ENCODE results near the gene TMEM267.
"Not testable (repeated sequence)": the region's sequence is repeated elsewhere in the genome, so short reads cannot be mapped to it uniquely, and the experiment has no call there.

TMEM267 gene

GRCh38 chr5:43429016-43429415 is 54.6 kb downstream of the TMEM267 start:
- no peaks in the 10 kb centered on the region for H3K4me1 Mint-ChIP-seq (ENCODE audit: low read depth)
- no peaks in the 10 kb centered on the region for H3K36me3 Mint-ChIP-seq (ENCODE audit: low read depth)
- no peak overlapping the region for H3K4me3 Mint-ChIP-seq
- no peaks in the 10 kb centered on the region for H3K27me3 Mint-ChIP-seq (ENCODE audit: low read depth)
- no peak for DNase-seq (ENCODE audit: low spot score)
- no peaks in the 10 kb centered on the region for H3K9me3 Mint-ChIP-seq
- no peak overlapping the region for H3K27ac Mint-ChIP-seq

GRCh38 chr5:43427306-43427705 is 56.4 kb downstream of the TMEM267 start:
- Mint-ChIP-seq H3K27me3 (ENCODE audit: low read depth) (no peaks in the 10 kb centered on the region), H3K4me3 (no peak overlapping the region), H3K4me1 (ENCODE audit: low read depth) (no peaks in the 10 kb centered on the region), H3K27ac (no peak overlapping the region), H3K9me3 (no peaks in the 10 kb centered on the region), H3K36me3 (ENCODE audit: low read depth) (no peaks in the 10 kb centered on the region)
- no peak for DNase-seq (ENCODE audit: low spot score)

GRCh38 chr5:43425983-43426382 is 57.7 kb downstream of the TMEM267 start:
- Mint-ChIP-seq H3K9me3 (no peaks in the 10 kb centered on the region), H3K27ac (no peak overlapping the region), H3K27me3 (ENCODE audit: low read depth) (no peaks in the 10 kb centered on the region), H3K36me3 (ENCODE audit: low read depth) (no peaks in the 10 kb centered on the region), H3K4me1 (ENCODE audit: low read depth) (no peaks in the 10 kb centered on the region), H3K4me3 (no peak overlapping the region)
- no peak for DNase-seq (ENCODE audit: low spot score)

- H3K4me1 Mint-ChIP-seq (ENCODE audit: low read depth); H3K27ac Mint-ChIP-seq; H3K27me3 Mint-ChIP-seq (ENCODE audit: low read depth); H3K4me3 Mint-ChIP-seq; H3K9me3 Mint-ChIP-seq; DNase-seq (ENCODE audit: low spot score); H3K36me3 Mint-ChIP-seq (ENCODE audit: low read depth): not testable (repeated sequence)
Observed at GRCh38 chr5:43423086-43423485, 60.6 kb downstream of the TMEM267 start.

GRCh38 chr5:43422143-43422542 is 61.5 kb downstream of the TMEM267 start:
- Mint-ChIP-seq H3K27me3 (ENCODE audit: low read depth) (no peaks in the 10 kb centered on the region), H3K4me3 (no peak overlapping the region), H3K9me3 (no peaks in the 10 kb centered on the region), H3K4me1 (ENCODE audit: low read depth) (no peaks in the 10 kb centered on the region), H3K27ac (no peak overlapping the region), H3K36me3 (ENCODE audit: low read depth) (no peaks in the 10 kb centered on the region)
- DNase-seq (ENCODE audit: low spot score) = no peak

GRCh38 chr5:43421450-43422133 is 62.1 kb downstream of the TMEM267 start:
- no peak for DNase-seq (ENCODE audit: low spot score)
- no peaks in the 10 kb centered on the region for H3K36me3 Mint-ChIP-seq (ENCODE audit: low read depth)
- H3K4me3 Mint-ChIP-seq = no peak overlapping the region

GRCh38 chr5:43420241-43420640 is 63.4 kb downstream of the TMEM267 start:
- H3K4me1 Mint-ChIP-seq (ENCODE audit: low read depth) = no peaks in the 10 kb centered on the region
- no peak overlapping the region for H3K4me3 Mint-ChIP-seq
- DNase-seq (ENCODE audit: low spot score) = no peak
- no peaks in the 10 kb centered on the region for H3K36me3 Mint-ChIP-seq (ENCODE audit: low read depth)
- no peak overlapping the region for H3K27ac Mint-ChIP-seq
- H3K27me3 Mint-ChIP-seq (ENCODE audit: low read depth) = peaks cover 3% of the 10 kb centered on the region
- no peaks in the 10 kb centered on the region for H3K9me3 Mint-ChIP-seq

More at GRCh38 chr5:43421450-43422133, 62.1 kb downstream of the TMEM267 start:
- Mint-ChIP-seq H3K4me1 (ENCODE audit: low read depth) (no peaks in the 10 kb centered on the region), H3K9me3 (no peaks in the 10 kb centered on the region), H3K27ac (no peak overlapping the region), H3K27me3 (ENCODE audit: low read depth) (no peaks in the 10 kb centered on the region)

- Mint-ChIP-seq H3K36me3 (ENCODE audit: low read depth) (no peaks in the 10 kb centered on the region), H3K27ac (no peak overlapping the region)
Observed at GRCh38 chr5:43418561-43418960, 65.1 kb downstream of the TMEM267 start.

GRCh38 chr5:43416803-43417394 is 66.8 kb downstream of the TMEM267 start:
- peaks cover 3% of the 10 kb centered on the region for H3K27me3 Mint-ChIP-seq (ENCODE audit: low read depth)
- no peak for DNase-seq (ENCODE audit: low spot score)
- H3K27ac Mint-ChIP-seq = no peak overlapping the region
- no peak overlapping the region for H3K4me3 Mint-ChIP-seq
- no peaks in the 10 kb centered on the region for H3K9me3 Mint-ChIP-seq
- no peaks in the 10 kb centered on the region for H3K36me3 Mint-ChIP-seq (ENCODE audit: low read depth)
- no peaks in the 10 kb centered on the region for H3K4me1 Mint-ChIP-seq (ENCODE audit: low read depth)

More at GRCh38 chr5:43418561-43418960, 65.1 kb downstream of the TMEM267 start:
- peaks cover 3% of the 10 kb centered on the region for H3K27me3 Mint-ChIP-seq (ENCODE audit: low read depth)
- H3K4me1 Mint-ChIP-seq (ENCODE audit: low read depth) = no peaks in the 10 kb centered on the region
- no peak overlapping the region for H3K4me3 Mint-ChIP-seq
- no peak for DNase-seq (ENCODE audit: low spot score)
- no peaks in the 10 kb centered on the region for H3K9me3 Mint-ChIP-seq

GRCh38 chr5:43415935-43416802 is 67.5 kb downstream of the TMEM267 start:
- no peak overlapping the region for H3K4me3 Mint-ChIP-seq
- H3K27ac Mint-ChIP-seq = no peak overlapping the region
- H3K9me3 Mint-ChIP-seq = no peaks in the 10 kb centered on the region
- no peak for DNase-seq (ENCODE audit: low spot score)
- H3K4me1 Mint-ChIP-seq (ENCODE audit: low read depth) = no peaks in the 10 kb centered on the region
- no peaks in the 10 kb centered on the region for H3K36me3 Mint-ChIP-seq (ENCODE audit: low read depth)
- peaks cover 3% of the 10 kb centered on the region for H3K27me3 Mint-ChIP-seq (ENCODE audit: low read depth)

- Mint-ChIP-seq H3K27ac (no peak overlapping the region), H3K36me3 (ENCODE audit: low read depth) (no peaks in the 10 kb centered on the region), H3K4me3 (no peak overlapping the region), H3K4me1 (ENCODE audit: low read depth) (no peaks in the 10 kb centered on the region), H3K9me3 (no peaks in the 10 kb centered on the region), H3K27me3 (ENCODE audit: low read depth) (peaks cover 3% of the 10 kb centered on the region)
- no peak for DNase-seq (ENCODE audit: low spot score)
Observed at GRCh38 chr5:43413966-43414365, 69.7 kb downstream of the TMEM267 start.

GRCh38 chr5:43412644-43413043 is 71.0 kb downstream of the TMEM267 start:
- no peak overlapping the region for H3K4me3 Mint-ChIP-seq
- H3K4me1 Mint-ChIP-seq (ENCODE audit: low read depth) = no peaks in the 10 kb centered on the region
- no peaks in the 10 kb centered on the region for H3K36me3 Mint-ChIP-seq (ENCODE audit: low read depth)
- H3K27me3 Mint-ChIP-seq (ENCODE audit: low read depth) = peaks cover 3% of the 10 kb centered on the region
- no peak overlapping the region for H3K27ac Mint-ChIP-seq
- no peaks in the 10 kb centered on the region for H3K9me3 Mint-ChIP-seq
- no peak for DNase-seq (ENCODE audit: low spot score)

- DNase-seq (ENCODE audit: low spot score) = no peak
- Mint-ChIP-seq H3K9me3 (no peaks in the 10 kb centered on the region), H3K27ac (no peak within 1 kb of the TSS), H3K36me3 (ENCODE audit: low read depth) (no peaks in the 10 kb centered on the region), H3K27me3 (ENCODE audit: low read depth) (peaks cover 3% of the 10 kb centered on the region), H3K4me1 (ENCODE audit: low read depth) (no peaks in the 10 kb centered on the region), H3K4me3 (no peak within 1 kb of the TSS)
Observed at GRCh38 chr5:43412156-43412555, 71.5 kb downstream of the TMEM267 start, which contains the start of gene CCL28. CCL28 (minus strand) TSS chr5:43412391; CDS start chr5:43412316, 75 bp downstream.

- no peak for DNase-seq (ENCODE audit: low spot score)
- H3K4me3 Mint-ChIP-seq = no peak overlapping the region
- H3K27me3 Mint-ChIP-seq (ENCODE audit: low read depth) = peaks cover 3% of the 10 kb centered on the region
- H3K27ac Mint-ChIP-seq = no peak overlapping the region
- no peaks in the 10 kb centered on the region for H3K4me1 Mint-ChIP-seq (ENCODE audit: low read depth)
- no peaks in the 10 kb centered on the region for H3K36me3 Mint-ChIP-seq (ENCODE audit: low read depth)
- H3K9me3 Mint-ChIP-seq = peaks cover 6% of the 10 kb centered on the region
Observed at GRCh38 chr5:43411495-43411894, 72.2 kb downstream of the TMEM267 start.
